ENCODE results near the gene LMBR1. TPM values are rescaled to one million over a fixed set of nuclear protein-coding genes. Genes with fewer than 3 reads are reported as not detected.

Gene LMBR1
- total and polyA plus RNA-seq, 3 donors from 2014 or later = 73.3 to 219 (median 218) TPM

GRCh38 chr7:156842740-156843140 lies 50.2 kb downstream of the LMBR1 start:
- no peak for TF ChIP-seq CTCF (IDR thresholded peaks at IDR 0.05)
- TF ChIP-seq POLR2A (IDR thresholded peaks at IDR 0.05) = no peak
- intact Hi-C loops (cut with DNase I; ENCODE audit: low total_unique reads) = no loop called here
- no peaks in the 10 kb centered on the region for H3K36me3 ChIP-seq (ENCODE audit: low read depth, missing control alignments)
- H3K27me3 ChIP-seq = no peaks in the 10 kb centered on the region
- no peaks in the 10 kb centered on the region for H3K9me3 ChIP-seq
- H3K27ac ChIP-seq = peak overlapping the region in 1 of 2 donors; percentile 58
- H3K4me3 ChIP-seq = no peak overlapping the region
- whole genome bisulfite sequencing, 2 donors = 46 to 69% methylated on average over 2 of the region's 2 CpGs
- DNase-seq = no peak
- peaks cover 13% of the 10 kb centered on the region for H3K4me1 ChIP-seq

- WGBS, 2 donors = 37 to 56% methylated on average over 5 of the region's 5 CpGs
- Histone ChIP-seq H3K4me3 (no peak overlapping the region), H3K27ac (peak overlapping the region in 1 of 2 donors; percentile 58), H3K9me3 (no peaks in the 10 kb centered on the region), H3K4me1 (peaks cover 13% of the 10 kb centered on the region), H3K36me3 (ENCODE audit: low read depth, missing control alignments) (no peaks in the 10 kb centered on the region), H3K27me3 (no peaks in the 10 kb centered on the region)
- intact Hi-C loops (cut with DNase I; ENCODE audit: low total_unique reads) = no loop called here
- no peak for TF ChIP-seq CTCF (IDR thresholded peaks at IDR 0.05)
- TF ChIP-seq POLR2A (IDR thresholded peaks at IDR 0.05) = no peak
- peak; percentile 35 for DNase-seq
These were observed 50.7 kb downstream of the LMBR1 start for GRCh38 chr7:156842317-156842716.

DNA sequence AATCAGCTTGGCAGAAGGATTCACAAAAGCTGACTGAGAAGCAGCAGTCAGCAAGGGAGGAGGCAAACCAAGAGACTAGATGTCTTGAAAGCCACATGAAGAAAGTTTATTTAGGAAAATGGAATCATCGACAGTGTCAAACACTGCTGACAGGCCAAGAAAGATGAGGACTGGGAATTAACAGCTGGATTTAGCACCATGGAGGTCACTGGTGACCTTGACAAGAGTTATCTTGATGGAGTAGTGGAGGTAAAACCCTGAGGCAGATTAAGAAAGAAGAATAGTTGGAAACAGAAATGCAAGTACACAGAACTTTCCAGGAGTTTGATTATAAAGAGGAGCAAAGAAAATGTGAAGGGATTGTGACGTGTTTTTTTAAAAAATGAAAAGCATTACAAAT lies 51.5 kb downstream of the LMBR1 start:
- H3K4me3 ChIP-seq = no peak overlapping the region
- no peak for TF ChIP-seq POLR2A (IDR thresholded peaks at IDR 0.05)
- TF ChIP-seq CTCF (IDR thresholded peaks at IDR 0.05) = no peak
- H3K27me3 ChIP-seq = no peaks in the 10 kb centered on the region
- H3K9me3 ChIP-seq = no peaks in the 10 kb centered on the region
- WGBS, 2 donors = 51 to 59% methylated on average over 2 of the region's 2 CpGs
- DNase-seq = no peak
- intact Hi-C loops (cut with DNase I; ENCODE audit: low total_unique reads) = no loop called here
- no peaks in the 10 kb centered on the region for H3K36me3 ChIP-seq (ENCODE audit: low read depth, missing control alignments)
- H3K4me1 ChIP-seq = peaks cover 13% of the 10 kb centered on the region
- peak overlapping the region; percentile 33 to 58 for H3K27ac ChIP-seq

GRCh38 chr7:156840134-156840533 lies 52.8 kb downstream of the LMBR1 start:
- H3K9me3 ChIP-seq = no peaks in the 10 kb centered on the region
- no peaks in the 10 kb centered on the region for H3K27me3 ChIP-seq
- no peaks in the 10 kb centered on the region for H3K36me3 ChIP-seq (ENCODE audit: low read depth, missing control alignments)
- 61 to 63% methylated on average over 5 of the region's 5 CpGs for WGBS, 2 donors
- peak overlapping the region; percentile 3 to 53 for H3K27ac ChIP-seq
- peaks cover 13% of the 10 kb centered on the region for H3K4me1 ChIP-seq
- DNase-seq = no peak
- no peak for TF ChIP-seq POLR2A (IDR thresholded peaks at IDR 0.05)
- TF ChIP-seq CTCF (IDR thresholded peaks at IDR 0.05) = no peak
- H3K4me3 ChIP-seq = no peak overlapping the region
- intact Hi-C loops (cut with DNase I; ENCODE audit: low total_unique reads) = no loop called here

- H3K4me3 ChIP-seq = no peak overlapping the region
- TF ChIP-seq POLR2A (IDR thresholded peaks at IDR 0.05) = no peak
- TF ChIP-seq CTCF (IDR thresholded peaks at IDR 0.05) = no peak
- DNase-seq = no peak
- intact Hi-C loops (cut with DNase I; ENCODE audit: low total_unique reads) = no loop called here
- H3K4me1 ChIP-seq = peaks cover 2% of the 10 kb centered on the region
- no peaks in the 10 kb centered on the region for H3K9me3 ChIP-seq
- no peak overlapping the region for H3K27ac ChIP-seq
- no peaks in the 10 kb centered on the region for H3K36me3 ChIP-seq (ENCODE audit: low read depth, missing control alignments)
- H3K27me3 ChIP-seq = no peaks in the 10 kb centered on the region
- WGBS, 2 donors = 82 to 93% methylated on average over 3 of the region's 3 CpGs
These were observed 56.5 kb downstream of the LMBR1 start for GRCh38 chr7:156836443-156836842.

Measured in testis (tissue), 3 donors.